Measurements from ENCODE around the gene CLSTN2.

Gene CLSTN2

DNA sequence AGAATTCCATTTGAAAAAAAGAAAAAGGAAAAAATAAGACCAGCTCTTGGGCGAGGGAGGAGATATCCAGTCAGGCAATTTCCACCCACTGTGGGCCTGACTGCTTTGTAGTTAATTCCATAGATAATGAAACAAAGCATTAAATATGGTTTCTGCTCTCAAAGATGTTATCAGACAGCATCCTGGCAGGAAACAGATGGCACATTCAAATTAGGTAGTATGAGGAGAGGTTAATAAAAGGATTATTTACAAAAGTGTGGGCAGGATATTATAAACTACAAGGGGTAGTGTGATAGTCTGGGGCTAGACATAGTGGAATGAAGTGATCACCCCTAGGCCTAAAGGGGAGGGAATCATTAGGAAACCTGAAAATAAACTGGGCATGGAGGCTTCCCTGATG is 193.2 kb downstream of the CLSTN2 start:
- Histone ChIP-seq H2BK5ac (ENCODE audit: low read depth, low read length, poor library complexity, severe bottlenecking) (no peak overlapping the region), H2BK120ac (ENCODE audit: low read depth, low read length) (no peak overlapping the region), H2AK5ac (ENCODE audit: low read length, severe bottlenecking) (no peak overlapping the region), H2AFZ (ENCODE audit: low read depth, low read length) (no peak overlapping the region), H4K91ac (ENCODE audit: low read length) (no peak overlapping the region), H3K23ac (ENCODE audit: low read length in 2 of 2) (no peak overlapping the region), H3K4me3 (ENCODE audit: insufficient read depth in 1 of 2, low read depth in 1 of 2, low read length in 2 of 2) (no peak overlapping the region), H3K27ac (ENCODE audit: low read length, poor library complexity, severe bottlenecking) (no peak overlapping the region), H3K36me3 (ENCODE audit: control insufficient read depth in 1 of 2, insufficient read depth in 2 of 2, low read depth in 1 of 2, low read length in 2 of 2) (no peaks in the 10 kb centered on the region), H3K4me2 (ENCODE audit: low read length, poor library complexity, severe bottlenecking) (no peak overlapping the region), H2BK15ac (ENCODE audit: low read depth, poor library complexity, severe bottlenecking) (no peak overlapping the region), H4K8ac (ENCODE audit: low read length) (no peak overlapping the region), H3K14ac (ENCODE audit: low read length in 2 of 2) (no peak overlapping the region), H3K9me3 (ENCODE audit: control insufficient read depth, low read length) (no peaks in the 10 kb centered on the region), H2BK12ac (ENCODE audit: low read length in 2 of 2) (no peak overlapping the region), H3K4ac (ENCODE audit: low read depth in 1 of 2, low read length in 2 of 2) (no peak overlapping the region), H3K79me1 (replicated peaks; ENCODE audit: low read length, poor library complexity, severe bottlenecking) (peaks cover 6% of the 10 kb centered on the region), H3K4me1 (ENCODE audit: control insufficient read depth, insufficient read depth, low read depth, low read length) (no peaks in the 10 kb centered on the region), H3K27me3 (ENCODE audit: control insufficient read depth in 1 of 2, insufficient read depth in 1 of 2, low read length in 2 of 2) (peaks cover 0 to 4% of the 10 kb centered on the region in 2 experiments), H3K9ac (ENCODE audit: low read length) (no peak overlapping the region), H3K18ac (ENCODE audit: low read depth in 1 of 2, low read length in 2 of 2) (no peak overlapping the region)
- WGBS = no CpG with 5 or more reads among the region's 1 CpG
- no peak for DNase-seq

DNA sequence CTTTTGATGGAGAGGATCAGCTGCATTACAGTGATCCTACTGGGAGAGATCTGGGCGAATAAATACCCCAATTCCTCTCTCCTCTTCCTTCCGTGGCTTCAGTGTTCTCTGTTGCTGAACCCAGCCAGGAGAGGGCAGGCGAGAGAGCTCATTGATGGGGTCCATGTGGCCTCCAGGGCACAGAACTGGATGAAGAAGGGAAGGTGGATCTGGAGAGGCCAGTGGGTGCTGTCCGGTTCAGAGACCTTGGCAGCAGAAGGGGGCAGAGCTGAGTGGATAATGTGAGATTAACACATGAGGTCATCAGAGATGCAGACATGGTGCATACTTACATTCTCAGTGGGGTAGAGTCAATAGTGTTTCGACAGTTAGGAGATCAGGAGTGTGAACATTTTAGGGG is 193.6 kb downstream of the CLSTN2 start:
- Histone ChIP-seq H3K18ac (ENCODE audit: low read depth in 1 of 2, low read length in 2 of 2) (no peak overlapping the region), H3K4me2 (ENCODE audit: low read length, poor library complexity, severe bottlenecking) (no peak overlapping the region), H2BK12ac (ENCODE audit: low read length in 2 of 2) (no peak overlapping the region), H2AK5ac (ENCODE audit: low read length, severe bottlenecking) (no peak overlapping the region), H3K27ac (ENCODE audit: low read length, poor library complexity, severe bottlenecking) (no peak overlapping the region), H4K8ac (ENCODE audit: low read length) (no peak overlapping the region), H2BK15ac (ENCODE audit: low read depth, poor library complexity, severe bottlenecking) (no peak overlapping the region), H2BK120ac (ENCODE audit: low read depth, low read length) (no peak overlapping the region), H2BK5ac (ENCODE audit: low read depth, low read length, poor library complexity, severe bottlenecking) (no peak overlapping the region), H3K9me3 (ENCODE audit: control insufficient read depth, low read length) (no peaks in the 10 kb centered on the region), H3K9ac (ENCODE audit: low read length) (no peak overlapping the region), H3K4me3 (ENCODE audit: insufficient read depth in 1 of 2, low read depth in 1 of 2, low read length in 2 of 2) (no peak overlapping the region), H3K14ac (ENCODE audit: low read length in 2 of 2) (no peak overlapping the region), H3K4ac (ENCODE audit: low read depth in 1 of 2, low read length in 2 of 2) (no peak overlapping the region), H2AFZ (ENCODE audit: low read depth, low read length) (no peak overlapping the region), H3K36me3 (ENCODE audit: control insufficient read depth in 1 of 2, insufficient read depth in 2 of 2, low read depth in 1 of 2, low read length in 2 of 2) (no peaks in the 10 kb centered on the region), H4K91ac (ENCODE audit: low read length) (no peak overlapping the region), H3K23ac (ENCODE audit: low read length in 2 of 2) (no peak overlapping the region), H3K79me1 (replicated peaks; ENCODE audit: low read length, poor library complexity, severe bottlenecking) (peaks cover 6% of the 10 kb centered on the region), H3K27me3 (ENCODE audit: control insufficient read depth in 1 of 2, insufficient read depth in 1 of 2, low read length in 2 of 2) (peaks cover 0 to 4% of the 10 kb centered on the region in 2 experiments), H3K4me1 (ENCODE audit: control insufficient read depth, insufficient read depth, low read depth, low read length) (no peaks in the 10 kb centered on the region)
- WGBS = 8% methylated on average over 4 of the region's 5 CpGs
- no peak for DNase-seq

DNA sequence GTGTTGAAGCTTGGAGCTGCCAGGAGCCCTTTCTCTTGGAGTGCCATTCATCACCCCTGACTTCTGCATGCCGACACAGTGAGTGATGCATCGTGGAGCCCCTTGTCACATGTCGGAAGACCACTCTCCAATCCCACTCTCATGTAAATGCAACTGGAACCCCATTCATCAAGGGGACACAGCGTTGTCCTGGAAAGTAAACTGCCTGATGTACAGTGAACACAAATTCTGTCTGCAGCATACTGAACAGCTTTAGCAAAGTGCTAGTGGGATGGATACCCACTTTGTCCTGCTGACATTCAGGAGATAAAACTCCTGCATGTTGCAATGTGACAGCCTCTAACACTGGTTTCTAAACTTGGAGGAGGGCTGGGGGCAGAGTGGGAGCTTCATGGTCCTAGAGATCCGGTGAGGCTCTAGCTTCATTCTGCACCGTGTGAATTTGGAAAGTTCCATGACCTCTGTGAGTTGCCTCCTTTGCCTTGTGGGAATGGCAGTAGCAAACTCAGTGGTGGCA is 194.8 kb downstream of the CLSTN2 start:
- no peaks in the 10 kb centered on the region for H3K36me3 ChIP-seq (ENCODE audit: control insufficient read depth in 1 of 2, insufficient read depth in 2 of 2, low read depth in 1 of 2, low read length in 2 of 2)
- no peak overlapping the region for H3K9ac ChIP-seq (ENCODE audit: low read length)
- no peak overlapping the region for H3K4me2 ChIP-seq (ENCODE audit: low read length, poor library complexity, severe bottlenecking)
- H3K9me3 ChIP-seq (ENCODE audit: control insufficient read depth, low read length) = no peaks in the 10 kb centered on the region
- H4K91ac ChIP-seq (ENCODE audit: low read length) = no peak overlapping the region
- 77% methylated on average over 6 of the region's 6 CpGs for WGBS
- H2AK5ac ChIP-seq (ENCODE audit: low read length, severe bottlenecking) = no peak overlapping the region
- H2BK15ac ChIP-seq (ENCODE audit: low read depth, poor library complexity, severe bottlenecking) = no peak overlapping the region
- H3K23ac ChIP-seq (ENCODE audit: low read length in 2 of 2) = no peak overlapping the region
- H2BK12ac ChIP-seq (ENCODE audit: low read length in 2 of 2) = no peak overlapping the region
- no peak overlapping the region for H3K27ac ChIP-seq (ENCODE audit: low read length, poor library complexity, severe bottlenecking)
- H3K79me1 ChIP-seq (replicated peaks; ENCODE audit: low read length, poor library complexity, severe bottlenecking) = peaks cover 3% of the 10 kb centered on the region
- DNase-seq = no peak
- H2BK5ac ChIP-seq (ENCODE audit: low read depth, low read length, poor library complexity, severe bottlenecking) = no peak overlapping the region
- peaks cover 0 to 4% of the 10 kb centered on the region in 2 experiments for H3K27me3 ChIP-seq (ENCODE audit: control insufficient read depth in 1 of 2, insufficient read depth in 1 of 2, low read length in 2 of 2)
- no peaks in the 10 kb centered on the region for H3K4me1 ChIP-seq (ENCODE audit: control insufficient read depth, insufficient read depth, low read depth, low read length)
- H3K18ac ChIP-seq (ENCODE audit: low read depth in 1 of 2, low read length in 2 of 2) = no peak overlapping the region
- no peak overlapping the region for H2AFZ ChIP-seq (ENCODE audit: low read depth, low read length)
- H4K8ac ChIP-seq (ENCODE audit: low read length) = no peak overlapping the region
- H3K4ac ChIP-seq (ENCODE audit: low read depth in 1 of 2, low read length in 2 of 2) = no peak overlapping the region
- H3K4me3 ChIP-seq (ENCODE audit: insufficient read depth in 1 of 2, low read depth in 1 of 2, low read length in 2 of 2) = no peak overlapping the region
- H2BK120ac ChIP-seq (ENCODE audit: low read depth, low read length) = no peak overlapping the region
- no peak overlapping the region for H3K14ac ChIP-seq (ENCODE audit: low read length in 2 of 2)

DNA sequence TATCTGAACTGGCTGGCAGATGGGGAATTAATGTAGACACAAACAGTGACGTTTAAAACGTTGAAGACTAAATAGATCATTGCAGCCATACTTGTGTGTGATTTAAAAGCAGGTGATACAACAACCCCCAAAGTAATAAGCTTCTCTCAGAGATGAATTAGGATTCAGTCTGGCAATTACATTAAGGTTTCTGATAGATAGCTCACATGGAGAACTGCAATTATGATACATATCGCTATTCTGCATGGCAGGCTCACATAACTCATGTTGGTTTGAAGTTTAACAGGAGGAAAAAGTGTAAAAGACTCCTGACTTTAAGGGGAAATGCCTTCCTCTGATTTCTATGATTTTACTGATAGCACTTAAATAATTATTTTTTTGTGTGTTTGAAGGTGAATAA is 196.9 kb downstream of the CLSTN2 start:
- no peaks in the 10 kb centered on the region for H3K36me3 ChIP-seq (ENCODE audit: control insufficient read depth in 1 of 2, insufficient read depth in 2 of 2, low read depth in 1 of 2, low read length in 2 of 2)
- no peak overlapping the region for H2BK12ac ChIP-seq (ENCODE audit: low read length in 2 of 2)
- no peak overlapping the region for H3K9ac ChIP-seq (ENCODE audit: low read length)
- no peak overlapping the region for H2AK5ac ChIP-seq (ENCODE audit: low read length, severe bottlenecking)
- H3K4me2 ChIP-seq (ENCODE audit: low read length, poor library complexity, severe bottlenecking) = no peak overlapping the region
- no peak overlapping the region for H3K4me3 ChIP-seq (ENCODE audit: insufficient read depth in 1 of 2, low read depth in 1 of 2, low read length in 2 of 2)
- peaks cover 4% of the 10 kb centered on the region for H3K79me1 ChIP-seq (replicated peaks; ENCODE audit: low read length, poor library complexity, severe bottlenecking)
- H3K27me3 ChIP-seq (ENCODE audit: control insufficient read depth in 1 of 2, insufficient read depth in 1 of 2, low read length in 2 of 2) = peaks cover 0 to 7% of the 10 kb centered on the region in 2 experiments
- H2AFZ ChIP-seq (ENCODE audit: low read depth, low read length) = no peak overlapping the region
- DNase-seq = no peak
- H2BK120ac ChIP-seq (ENCODE audit: low read depth, low read length) = no peak overlapping the region
- no peaks in the 10 kb centered on the region for H3K9me3 ChIP-seq (ENCODE audit: control insufficient read depth, low read length)
- no peak overlapping the region for H3K23ac ChIP-seq (ENCODE audit: low read length in 2 of 2)
- no peak overlapping the region for H3K4ac ChIP-seq (ENCODE audit: low read depth in 1 of 2, low read length in 2 of 2)
- H3K14ac ChIP-seq (ENCODE audit: low read length in 2 of 2) = no peak overlapping the region
- no peak overlapping the region for H2BK5ac ChIP-seq (ENCODE audit: low read depth, low read length, poor library complexity, severe bottlenecking)
- no peak overlapping the region for H3K18ac ChIP-seq (ENCODE audit: low read depth in 1 of 2, low read length in 2 of 2)
- 71% methylated on average over 1 of the region's 3 CpGs for WGBS
- H3K27ac ChIP-seq (ENCODE audit: low read length, poor library complexity, severe bottlenecking) = no peak overlapping the region
- H2BK15ac ChIP-seq (ENCODE audit: low read depth, poor library complexity, severe bottlenecking) = no peak overlapping the region
- H4K8ac ChIP-seq (ENCODE audit: low read length) = no peak overlapping the region
- no peak overlapping the region for H4K91ac ChIP-seq (ENCODE audit: low read length)
- no peaks in the 10 kb centered on the region for H3K4me1 ChIP-seq (ENCODE audit: control insufficient read depth, insufficient read depth, low read depth, low read length)
